SIG-M5 (cell line): ENCODE measurements around the gene KASH5.
"Not testable (repeated sequence)": the region's sequence is repeated elsewhere in the genome, so short reads cannot be mapped to it uniquely, and the experiment has no call there.

ENCODE experiments used
- DNase-seq: peaks from one replicate; lab custom pipeline; 2025; lab: John Stamatoyannopoulos, UW

The KASH5 gene

GRCh38 chr19:49362048-49362928 is 25.8 kb upstream of the KASH5 start, which contains the start of gene TEAD2:
Gene TEAD2 (minus strand): TSS chr19:49362416. CDS start chr19:49360075, 2,341 bp downstream.
- no peak for DNase-seq

DNA sequence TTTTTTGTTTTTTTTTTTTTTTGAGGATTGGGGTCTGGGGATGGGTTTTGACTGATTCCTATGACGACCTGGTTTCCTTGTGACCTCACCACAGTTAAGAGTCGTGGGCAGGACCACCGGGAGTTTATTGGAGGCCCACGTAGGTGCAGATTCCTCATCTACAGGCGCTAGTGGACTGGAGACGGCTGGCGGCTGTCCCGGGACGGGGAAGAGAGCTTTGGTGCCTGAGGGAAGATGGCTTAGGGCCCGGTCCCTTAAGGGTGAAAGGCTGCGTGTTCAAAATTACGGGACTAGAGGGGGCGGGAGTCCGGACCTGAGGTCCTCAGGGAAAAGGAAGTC is 25.2 kb upstream of the KASH5 start:
- DNase-seq, result no peak

GRCh38 chr19:49363268-49364082 is 24.6 kb upstream of the KASH5 start, which contains the start of gene DKKL1:
Gene DKKL1 (plus strand): TSS chr19:49363877. CDS start chr19:49363999, 122 bp downstream.
- no peak for DNase-seq

- DNase-seq, result no peak
Measured at GRCh38 chr19:49364083-49364737, 23.8 kb upstream of the KASH5 start.

- DNase-seq, result no peak
Measured at GRCh38 chr19:49366110-49366509, 21.9 kb upstream of the KASH5 start.

- DNase-seq, result no peak
Measured at GRCh38 chr19:49368711-49369358, 19.2 kb upstream of the KASH5 start.

DNA sequence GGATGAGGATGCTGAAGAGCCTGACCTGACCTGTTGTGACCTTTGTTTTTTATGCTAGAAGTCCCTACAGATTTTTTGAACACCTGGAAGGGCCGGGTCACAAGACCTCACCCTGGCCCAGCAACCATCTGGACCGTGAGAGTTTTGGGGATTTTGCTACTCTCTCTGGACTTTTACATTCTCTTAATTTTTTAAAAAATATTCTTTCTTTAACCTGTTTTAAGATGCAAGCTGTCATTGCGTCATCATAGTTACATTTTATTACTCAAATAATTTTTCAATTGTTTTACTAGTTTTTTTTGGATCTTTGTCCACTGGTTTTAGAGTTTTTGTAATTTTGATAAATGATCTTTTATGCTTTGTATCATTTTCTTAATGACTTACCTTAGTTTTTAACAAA is 16.9 kb upstream of the KASH5 start:
- DNase-seq, result no peak

DNA sequence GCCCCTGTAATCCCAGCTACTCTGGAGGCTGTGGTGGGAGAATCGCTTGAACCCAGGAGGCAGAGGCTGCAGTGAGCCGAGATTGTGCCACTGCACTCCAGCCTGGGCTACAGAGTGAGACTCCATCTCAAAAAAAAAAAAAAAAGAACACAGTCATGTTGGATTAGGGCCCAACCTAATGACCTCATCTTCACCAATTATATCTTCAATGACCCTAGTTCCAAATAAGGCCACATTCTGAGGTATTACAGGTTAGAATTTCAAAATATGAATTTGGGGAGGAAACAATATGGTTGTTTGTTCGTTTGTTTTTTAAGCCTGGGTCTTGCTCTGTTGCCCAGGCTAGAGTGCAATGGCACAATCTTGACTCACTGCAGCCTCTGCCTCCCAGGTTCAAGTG is 14.9 kb upstream of the KASH5 start:
- DNase-seq, result not testable (repeated sequence)

- DNase-seq, result no peak
Measured at GRCh38 chr19:49374665-49375434, 13.2 kb upstream of the KASH5 start.

GRCh38 chr19:49378512-49378911 is 9.5 kb upstream of the KASH5 start:
- DNase-seq, result no peak

GRCh38 chr19:49380391-49380790 is 7.7 kb upstream of the KASH5 start:
- no peak for DNase-seq

DNA sequence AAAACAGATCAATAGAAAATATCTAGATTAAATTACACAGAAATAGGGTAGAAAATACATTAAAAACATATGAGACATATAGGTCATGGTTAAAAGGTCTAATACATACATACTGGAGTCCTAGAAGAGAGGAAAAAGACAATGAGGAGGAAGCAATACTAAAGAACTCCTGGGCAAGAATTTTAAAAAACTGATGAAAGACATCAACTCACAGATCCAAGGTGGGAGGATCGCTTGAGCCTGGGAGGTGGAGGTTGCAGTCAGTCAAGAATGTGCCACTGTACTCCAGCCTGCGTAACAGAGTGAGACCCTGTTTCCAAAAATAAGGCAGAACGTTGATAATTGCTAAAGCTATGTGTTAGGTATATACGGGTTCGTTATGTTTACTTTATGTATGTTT is 5.4 kb upstream of the KASH5 start:
- DNase-seq, result no peak

- no peak for DNase-seq
Measured at GRCh38 chr19:49383599-49383998, 4.5 kb upstream of the KASH5 start.

- no peak for DNase-seq
Measured at GRCh38 chr19:49389406-49389805, 1.4 kb downstream of the KASH5 start.

DNA sequence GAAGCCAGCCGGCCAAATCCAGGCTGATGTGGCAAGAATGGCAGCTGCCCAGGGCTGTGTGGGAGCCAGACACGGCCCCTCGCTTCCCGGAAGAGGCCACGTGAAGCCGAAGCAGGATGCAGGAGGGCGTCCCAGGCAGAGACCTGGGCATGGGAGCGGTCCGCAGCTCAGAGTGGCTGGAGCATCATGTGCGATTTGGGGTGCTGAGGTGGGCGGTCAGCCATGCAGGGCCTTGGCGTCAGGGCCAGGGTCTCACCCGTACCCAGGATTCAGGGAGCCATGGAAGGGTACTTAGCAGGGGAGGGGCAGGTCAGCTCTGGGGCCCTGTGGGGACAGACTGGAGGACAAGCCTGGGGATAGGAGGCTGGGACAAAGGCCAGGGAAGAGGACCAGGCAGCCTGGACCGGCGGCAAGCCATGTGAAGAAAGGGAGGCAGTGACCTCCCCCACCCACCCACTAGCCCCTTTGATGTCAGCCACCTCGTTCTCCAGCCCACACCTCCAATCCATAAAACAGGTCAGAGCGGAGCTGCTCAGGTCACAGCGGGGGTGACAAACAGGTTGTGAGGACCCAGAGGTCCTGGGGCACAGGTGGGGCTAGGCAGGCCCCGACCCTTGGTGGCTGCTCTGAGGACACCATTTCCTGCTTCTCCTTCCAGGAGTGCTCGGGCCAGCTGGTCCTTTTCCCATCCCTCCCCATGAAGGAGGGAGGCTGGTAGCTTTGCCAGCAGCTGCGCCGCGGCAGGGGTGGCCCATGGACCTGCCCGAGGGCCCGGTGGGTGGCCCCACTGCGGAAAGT is 2.3 kb downstream of the KASH5 start:
- no peak for DNase-seq

DNA sequence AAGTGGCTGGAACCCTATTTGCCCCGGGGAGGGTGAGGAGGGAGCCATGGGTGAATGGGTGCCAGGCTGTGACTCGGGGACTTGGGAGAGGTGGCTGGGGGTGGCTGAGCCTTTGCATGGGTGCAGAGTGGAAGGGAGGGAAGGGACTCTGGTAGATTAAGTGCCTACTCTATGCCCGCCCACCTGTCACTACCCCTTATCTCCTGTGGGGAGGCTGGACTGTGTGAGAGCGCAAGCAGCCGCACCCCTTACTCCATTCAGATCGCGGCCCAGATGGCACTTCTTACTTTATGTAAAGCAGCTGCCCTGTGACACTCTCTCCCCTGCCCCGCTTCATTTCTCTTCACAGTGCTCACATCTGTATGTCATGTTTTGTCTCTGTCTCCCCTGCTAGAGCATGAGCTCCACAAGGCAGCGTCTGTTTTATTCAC is 2.9 kb downstream of the KASH5 start:
- no peak for DNase-seq

DNA sequence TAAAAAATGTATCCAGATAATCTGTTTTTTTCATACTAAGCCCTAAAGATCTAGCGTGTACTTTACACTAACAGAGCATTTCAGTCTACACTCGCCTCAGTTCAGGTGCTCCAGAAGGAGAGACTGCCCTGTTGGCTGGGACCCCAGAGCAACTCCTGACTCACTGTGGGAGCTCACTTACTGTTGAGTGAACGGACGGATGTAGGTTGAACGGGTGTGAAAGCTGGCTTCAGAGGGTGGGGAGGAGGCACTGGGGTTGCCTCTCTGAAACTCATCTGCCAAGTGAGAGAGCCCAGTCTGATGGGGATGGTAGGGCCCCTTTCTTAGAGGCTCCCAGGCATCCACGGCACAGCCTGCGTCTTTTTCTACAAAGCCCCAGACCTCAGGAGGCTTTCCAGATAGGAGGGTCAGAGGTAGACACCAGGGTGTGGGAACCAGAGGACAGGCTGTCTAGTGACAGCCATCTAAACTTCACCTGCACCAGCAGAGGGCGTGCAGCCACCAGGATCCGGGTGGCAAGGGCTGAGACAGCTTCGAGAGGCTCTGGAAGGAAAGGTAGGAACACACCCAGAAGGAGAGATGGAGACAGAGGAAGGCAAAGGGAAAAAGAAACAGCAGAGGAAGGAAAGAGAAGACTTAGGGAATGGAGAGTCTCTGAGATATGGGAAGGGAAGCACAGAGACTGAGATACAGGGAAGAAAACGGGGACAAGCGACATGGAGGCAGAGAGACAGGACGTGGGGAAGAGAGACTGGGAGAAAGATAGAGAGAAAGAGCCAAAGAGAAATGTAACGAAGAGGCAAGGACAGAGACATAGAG is 3.7 kb downstream of the KASH5 start:
- no peak for DNase-seq

GRCh38 chr19:49393881-49394280 is 5.8 kb downstream of the KASH5 start:
- no peak for DNase-seq
